IPS-NIHi7 (cell line): ENCODE data around the gene OR6T1.

Experiments used
- DNase-seq: peaks from one replicate; pipeline ENCODE4 v3.0.0; 2012; ENCODE audit warnings: mixed read lengths; ENCODE audit errors: extremely low spot score

The OR6T1 gene, protein sequence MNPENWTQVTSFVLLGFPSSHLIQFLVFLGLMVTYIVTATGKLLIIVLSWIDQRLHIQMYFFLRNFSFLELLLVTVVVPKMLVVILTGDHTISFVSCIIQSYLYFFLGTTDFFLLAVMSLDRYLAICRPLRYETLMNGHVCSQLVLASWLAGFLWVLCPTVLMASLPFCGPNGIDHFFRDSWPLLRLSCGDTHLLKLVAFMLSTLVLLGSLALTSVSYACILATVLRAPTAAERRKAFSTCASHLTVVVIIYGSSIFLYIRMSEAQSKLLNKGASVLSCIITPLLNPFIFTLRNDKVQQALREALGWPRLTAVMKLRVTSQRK

DNA sequence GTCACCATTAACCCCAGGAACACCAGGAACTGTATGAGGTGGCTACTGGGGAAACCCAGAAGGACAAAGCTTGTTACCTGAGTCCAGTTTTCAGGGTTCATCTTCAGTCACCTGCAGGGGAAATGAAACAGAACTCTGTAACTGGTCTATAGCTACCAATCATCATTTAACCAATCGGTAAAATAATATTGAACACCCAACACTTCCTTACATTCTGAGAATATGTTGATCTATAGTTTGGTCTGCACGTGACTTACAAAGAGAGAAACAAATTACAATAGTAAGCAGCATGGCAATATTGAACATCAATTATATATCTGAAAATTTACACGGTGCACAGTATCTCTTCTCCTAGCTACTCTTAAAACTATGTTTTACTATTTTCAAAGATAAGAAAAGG lies at the start of gene OR6T1:
Gene OR6T1 (minus strand): TSS at position 101 of the 400 bp plus-strand sequence. CDS start 0 bp downstream, at position 101.
- no peak for DNase-seq

DNA sequence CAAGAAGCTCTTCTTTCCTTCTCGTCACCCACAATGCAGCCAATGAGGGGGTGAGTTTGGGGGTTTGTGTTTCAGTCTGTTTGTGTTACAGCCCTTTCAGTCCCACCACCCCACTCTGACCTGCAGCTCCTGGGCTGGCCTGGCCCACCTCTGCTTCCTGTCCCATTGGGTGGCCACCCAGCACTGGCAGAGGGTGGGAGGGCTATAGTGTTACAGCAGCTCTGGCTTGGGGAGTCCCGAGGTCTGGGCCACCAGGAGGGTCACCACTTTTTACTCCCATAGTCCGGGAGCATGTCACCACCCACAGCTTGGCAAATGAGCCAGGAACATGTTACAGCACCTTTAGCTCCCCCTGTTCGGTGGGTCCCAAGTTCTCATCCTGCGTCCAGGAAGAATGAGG lies 35.7 kb upstream of the OR6T1 start:
- no peak for DNase-seq

DNA sequence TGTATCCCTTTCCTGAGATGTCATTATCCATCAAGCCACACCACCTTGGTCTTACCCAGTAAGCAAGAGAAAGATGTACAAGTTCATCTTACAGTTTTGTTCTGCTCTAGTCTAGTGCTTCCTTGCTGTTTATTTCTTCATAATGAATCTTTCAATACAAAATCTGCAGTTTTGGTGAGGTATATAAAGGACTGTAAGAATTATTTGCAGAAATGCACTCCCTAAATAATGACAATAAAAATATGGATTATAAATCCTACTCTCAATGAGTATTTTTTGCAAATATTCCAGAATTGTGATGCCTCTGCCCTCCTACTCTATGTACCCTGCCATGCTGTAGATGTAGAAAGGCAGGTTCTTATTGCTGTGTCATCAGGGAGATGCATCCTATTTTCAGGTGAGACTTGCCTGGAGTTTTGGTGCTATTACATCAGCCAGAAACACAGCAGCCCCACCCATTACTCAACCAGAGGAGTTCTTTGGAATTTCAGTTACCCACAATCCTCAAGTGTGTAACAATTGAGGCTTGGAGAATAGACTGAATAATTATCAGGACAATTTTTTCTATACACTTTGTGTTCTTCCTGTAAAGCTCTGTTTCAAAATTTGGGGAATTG lies 34.2 kb upstream of the OR6T1 start, which contains the start of gene OR10S1:
Gene OR10S1 (minus strand): TSS at position 51 of the 617 bp plus-strand sequence. CDS start 117 bp downstream, outside the sequence.
- no peak for DNase-seq

DNA sequence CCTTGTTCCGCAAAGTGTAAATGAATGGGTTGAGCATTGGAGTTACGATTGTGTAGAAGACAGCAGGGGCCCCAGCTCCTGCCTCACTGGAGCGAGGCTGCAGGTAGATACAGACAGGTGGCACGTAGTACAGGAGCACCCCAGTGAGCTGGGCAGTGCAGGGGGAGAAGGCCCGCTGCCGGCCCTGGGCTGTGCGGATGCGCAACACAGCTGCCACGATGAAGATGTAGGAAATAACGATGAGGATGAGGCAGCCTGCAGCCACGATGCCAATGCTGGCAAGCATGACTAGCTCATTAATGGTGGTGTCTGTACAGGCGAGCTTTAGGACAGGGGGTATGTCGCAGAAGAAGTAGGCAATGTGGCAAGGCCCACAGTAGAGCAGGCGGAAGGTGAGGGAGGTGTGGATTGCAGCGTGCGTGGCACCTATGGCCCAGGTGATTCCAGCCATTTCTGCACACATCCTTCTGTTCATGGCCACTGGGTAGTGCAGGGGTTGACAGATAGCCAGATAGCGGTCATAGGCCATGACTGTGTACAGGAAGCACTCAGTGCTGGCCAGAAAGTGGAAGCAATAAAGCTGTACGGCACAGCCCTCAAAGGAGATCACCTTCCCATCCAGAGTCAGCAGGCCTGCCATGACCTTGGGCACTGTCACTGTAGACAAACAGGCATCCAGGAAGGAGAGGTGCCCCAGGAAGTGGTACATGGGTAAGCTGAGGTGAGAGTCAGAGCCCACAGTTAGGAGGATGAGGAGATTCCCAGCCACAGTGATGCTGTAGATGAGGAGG lies 33.3 kb upstream of the OR6T1 start:
- DNase-seq = no peak

- DNase-seq = no peak
Measured at GRCh38 chr11:123973816-123974215, 30.2 kb upstream of the OR6T1 start.

DNA sequence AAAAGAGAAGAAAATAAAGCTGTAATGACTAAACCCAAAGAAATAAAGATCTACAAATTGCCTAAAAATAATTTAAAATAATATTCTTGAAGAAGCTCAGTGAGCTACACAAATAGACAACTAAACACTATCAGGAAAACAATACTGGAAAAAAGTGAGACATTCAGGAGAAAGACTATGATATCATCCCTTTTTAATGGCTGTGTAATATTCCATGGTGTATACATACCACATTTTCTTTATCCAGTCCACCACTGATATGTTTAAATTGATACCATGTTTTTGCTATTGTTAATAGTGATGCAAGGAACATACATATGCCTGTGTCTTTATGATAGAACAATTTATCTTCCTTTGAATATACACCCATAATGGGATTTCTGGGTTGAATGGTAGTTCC lies 13.1 kb upstream of the OR6T1 start:
- DNase-seq = no peak

DNA sequence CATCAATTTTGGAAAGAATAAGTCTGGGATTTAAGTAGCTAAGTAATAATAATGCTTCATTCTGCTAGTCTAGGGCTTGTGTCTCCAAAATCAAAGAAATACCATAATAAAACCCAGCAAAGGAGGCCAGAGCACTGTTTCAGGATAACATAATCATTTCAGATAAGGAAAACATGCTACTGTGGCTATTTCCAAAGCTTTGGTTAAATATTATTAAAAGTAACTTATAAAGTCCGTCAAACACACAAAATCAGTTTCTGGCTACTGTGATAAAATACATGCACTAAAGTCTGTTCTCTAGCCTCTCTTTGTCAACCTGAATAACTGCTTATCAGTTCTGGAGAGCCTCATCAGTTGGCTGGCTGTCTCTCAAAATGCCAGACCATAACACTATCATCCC lies 1.5 kb upstream of the OR6T1 start:
- no peak for DNase-seq

- DNase-seq = no peak
Measured at GRCh38 chr11:123942413-123942812, 1.2 kb downstream of the OR6T1 start.

GRCh38 chr11:123939317-123939716 lies 4.3 kb downstream of the OR6T1 start, which contains the start of gene OR4D5:
Gene OR4D5 (plus strand): TSS chr11:123939617. CDS start chr11:123939617, 0 bp downstream.
- no peak for DNase-seq

DNA sequence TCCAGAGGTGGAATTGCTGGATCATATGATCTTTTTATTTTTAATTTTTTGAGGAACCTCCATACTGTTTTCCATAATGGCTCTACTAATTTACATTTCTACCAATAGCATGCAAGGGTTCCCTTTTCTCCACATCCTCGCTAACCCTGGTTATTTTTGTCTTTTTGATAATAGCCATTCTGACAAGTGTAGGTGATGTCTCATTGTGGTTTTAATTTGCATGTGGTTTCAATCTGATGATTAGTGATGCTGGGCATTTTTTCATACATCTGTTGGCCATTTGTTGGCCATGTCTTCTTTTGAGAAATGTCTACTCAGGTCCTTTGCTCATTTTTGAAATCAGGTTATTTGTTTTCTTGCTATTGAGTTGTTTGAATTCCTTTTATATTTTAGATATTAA lies 19.6 kb downstream of the OR6T1 start:
- DNase-seq = no peak

- no peak for DNase-seq
Measured at GRCh38 chr11:123920943-123921342, 22.7 kb downstream of the OR6T1 start.

DNA sequence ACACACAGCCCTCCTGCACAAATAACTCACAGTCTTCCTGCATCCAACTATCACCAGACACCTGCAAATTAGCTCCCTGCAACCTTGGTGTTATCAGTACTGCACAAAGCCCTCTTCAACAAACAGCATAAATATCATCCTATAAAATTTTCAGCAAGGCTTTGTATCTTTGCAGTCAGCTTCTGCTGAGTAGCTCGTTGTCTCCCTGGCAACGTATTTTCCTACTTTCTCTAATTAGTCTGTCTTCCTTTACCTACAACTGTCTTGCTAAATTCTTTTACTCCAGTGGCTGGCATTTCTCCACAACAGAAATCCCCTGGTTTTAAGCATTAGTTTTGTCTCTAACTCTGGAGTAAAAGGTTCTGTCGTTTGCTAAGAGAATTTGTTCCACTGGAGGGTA lies 37.8 kb downstream of the OR6T1 start:
- DNase-seq = no peak

GRCh38 chr11:123904932-123905331 lies 38.7 kb downstream of the OR6T1 start:
- no peak for DNase-seq

- DNase-seq = no peak
Measured at GRCh38 chr11:123903932-123904331, 39.7 kb downstream of the OR6T1 start.

DNA sequence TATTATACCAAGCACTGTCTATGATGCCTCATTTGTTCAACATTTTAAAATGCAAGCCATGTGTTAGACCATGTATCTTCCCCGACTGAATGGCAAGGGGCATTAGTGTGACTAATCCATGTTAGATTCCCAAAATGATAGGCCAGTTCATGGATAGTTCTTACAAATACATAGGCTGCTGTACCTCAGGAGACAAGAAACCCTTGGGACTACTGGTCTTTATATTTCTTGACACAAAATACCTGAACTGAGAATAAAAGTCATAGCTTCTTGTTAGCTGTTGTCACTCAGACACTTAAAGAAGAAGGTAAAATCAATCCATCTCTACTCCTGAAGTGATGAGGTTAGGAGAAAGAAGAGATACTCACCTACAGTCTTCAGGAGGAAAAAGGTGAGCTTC lies 41.8 kb downstream of the OR6T1 start, which contains the start of gene OR8D4:
Gene OR8D4 (plus strand): TSS at position 301 of the 400 bp plus-strand sequence. CDS start 4,265 bp downstream, outside the sequence.
- DNase-seq = no peak

GRCh38 chr11:123899792-123900191 lies 43.8 kb downstream of the OR6T1 start:
- DNase-seq = no peak
